Gastrocnemius medialis (tissue), 4 donors: ENCODE results near the gene BRPF1. TPM values are rescaled to one million over a fixed set of nuclear protein-coding genes. Genes with fewer than 3 reads are reported as not detected.
A peak's percentile ranks its signal among the peaks of the same experiment; 100 is the strongest.

Experiments
- ATAC-seq, 2 donors: fragments of 150-250 bp; one replicate each; pipeline ENCODE4 v1.9.1; 2016
- DNase-seq, 2 donors: peaks; one replicate each; pipeline ENCODE4 v3.0.0-alpha.2; 2019
- H3K27ac ChIP-seq, 4 donors: fragments of 200-600 bp; sonication (generic); 1 replicate in 1 of 4; 2 replicates in 3 of 4; pipeline ENCODE4 v1.5.1; 2016 to 2018; ENCODE audit warnings: mild to moderate bottlenecking in 2 of 4, moderate library complexity in 1 of 4
- H3K27me3 ChIP-seq, 3 donors: fragments of 200-600 bp; sonication (generic) in 2 of 3; 1 replicate in 1 of 3; 2 replicates in 2 of 3; pipeline versions ENCODE4 v1.5.1 to v1.6.0; 2016 to 2019; ENCODE audit warnings: mild to moderate bottlenecking in 1 of 3, moderate library complexity in 1 of 3
- H3K36me3 ChIP-seq, 2 donors: fragments of 200-600 bp; sonication (generic) in 1 of 2; one replicate each; pipeline ENCODE4 v1.5.1; 2017 to 2018
- H3K4me1 ChIP-seq, 2 donors: fragments of 200-600 bp; sonication (generic) in 1 of 2; one replicate each; pipeline ENCODE4 v1.5.1; 2016 to 2017; ENCODE audit warnings: mild to moderate bottlenecking in 2 of 2
- H3K4me3 ChIP-seq, 4 donors: fragments of 200-600 bp; sonication (generic) in 3 of 4; 1 replicate in 1 of 4; 2 replicates in 3 of 4; pipeline ENCODE4 v1.5.1; 2016 to 2019; ENCODE audit warnings: mild to moderate bottlenecking in 2 of 4
- H3K9me3 ChIP-seq, 3 donors: fragments of 200-600 bp; sonication (generic) in 2 of 3; 1 replicate in 1 of 3; 2 replicates in 2 of 3; pipeline ENCODE4 v1.5.1; 2016 to 2019
- POLR2A ChIP-seq, 2 donors: fragments of 450-650 bp; IDR thresholded peaks; one replicate each; pipeline ENCODE4 v1.6.1; 2017; ENCODE audit warnings: antibody characterized with exemption in 2 of 2, mild to moderate bottlenecking in 2 of 2, moderate library complexity in 2 of 2
- in situ Hi-C, 4 donors: fragments of 200-750 bp; cut with MboI; loops; one replicate each; pipeline versions ENCODE4 v1.15.0 to v1.8.0; 2017; ENCODE audit warnings: low sequenced_read_pairs in 4 of 4
- intact Hi-C: fragments of 100-400 bp; cut with DNase I; formaldehyde crosslinking; loops from one replicate; pipeline ENCODE4 v1.15.1; 2023; ENCODE audit warnings: low total_unique reads
- total RNA-seq, 4 donors: library from RNA; depleted of rRNA; stranded (reverse); fragments of >200 nt; gene quantifications; one replicate each; pipeline versions ENCODE4 v1.1.0 to v1.2.3, GENCODE V29; 2016
- TF ChIP-seq, protein P1 (sequence below), 5 experiments: fragments of 450-650 bp in 3 of 5; fragments of 200-600 bp in 2 of 5; sonication (generic) in 2 of 5; IDR thresholded peaks in 4 of 5; conservative IDR thresholded peaks in 1 of 5; 1 replicate in 4 of 5; 2 replicates in 1 of 5; pipeline ENCODE4 v1.5.1; 2016 to 2019; ENCODE audit warnings: antibody characterized with exemption in 5 of 5, mild to moderate bottlenecking in 3 of 5, moderate library complexity in 3 of 5

Gene BRPF1
- total RNA-seq, 4 donors from 2014 or later, result 12.0 to 19.5 (median 14.7) TPM

DNA sequence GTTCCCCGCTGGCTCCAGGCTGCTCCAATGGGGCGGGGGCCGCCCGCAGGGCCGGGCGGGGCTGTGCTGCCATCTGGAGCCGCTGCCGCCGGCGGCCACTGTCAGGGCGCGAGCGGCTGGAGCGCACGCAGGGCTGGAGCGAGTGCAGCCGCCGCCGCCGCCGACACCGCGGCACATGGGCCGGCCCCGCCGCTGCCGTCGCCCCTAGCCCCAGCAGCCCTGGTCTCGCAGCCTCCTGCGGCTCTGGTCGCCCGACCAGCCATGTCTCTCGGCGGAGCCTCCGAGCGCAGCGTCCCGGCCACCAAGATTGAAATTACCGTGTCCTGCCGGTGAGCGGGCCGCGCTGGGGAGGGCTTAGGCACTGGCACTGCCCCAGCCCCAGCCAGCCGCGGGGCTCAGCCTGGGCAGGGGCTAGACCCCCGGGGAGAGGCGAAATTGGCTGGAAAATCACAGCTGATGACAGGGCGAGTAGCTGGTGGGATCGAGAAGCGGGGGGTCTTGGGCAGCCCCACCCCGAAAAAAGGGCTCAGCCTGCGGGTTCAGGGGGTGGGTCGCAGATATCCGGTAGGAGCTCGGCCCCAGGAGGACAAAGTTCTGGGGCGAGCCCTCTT, 27.7 kb upstream of the BRPF1 start, which contains the start of gene CPNE9:
Gene CPNE9 (plus strand): TSS at position 98 of the 611 bp plus-strand sequence. CDS start 164 bp downstream, at position 262.
- in situ Hi-C loops, result no loop called here
- Histone ChIP-seq H3K9me3 (no peaks in the 10 kb centered on the region), H3K4me1 (peaks cover 8 to 11% of the 10 kb centered on the region in 2 donors), H3K36me3 (peaks cover 0 to 26% of the 10 kb centered on the region in 2 donors), H3K27ac (no peak within 1 kb of the TSS), H3K4me3 (peak within 1 kb of the TSS; percentile 10 to 47 (median 26)), H3K27me3 (peaks cover 8 to 15% (median 14%) of the 10 kb centered on the region in 3 donors)
- intact Hi-C loops, result no loop called here
- TF ChIP-seq POLR2A (IDR thresholded peaks at IDR 0.05), result no peak
- TF ChIP-seq, protein P1, sequence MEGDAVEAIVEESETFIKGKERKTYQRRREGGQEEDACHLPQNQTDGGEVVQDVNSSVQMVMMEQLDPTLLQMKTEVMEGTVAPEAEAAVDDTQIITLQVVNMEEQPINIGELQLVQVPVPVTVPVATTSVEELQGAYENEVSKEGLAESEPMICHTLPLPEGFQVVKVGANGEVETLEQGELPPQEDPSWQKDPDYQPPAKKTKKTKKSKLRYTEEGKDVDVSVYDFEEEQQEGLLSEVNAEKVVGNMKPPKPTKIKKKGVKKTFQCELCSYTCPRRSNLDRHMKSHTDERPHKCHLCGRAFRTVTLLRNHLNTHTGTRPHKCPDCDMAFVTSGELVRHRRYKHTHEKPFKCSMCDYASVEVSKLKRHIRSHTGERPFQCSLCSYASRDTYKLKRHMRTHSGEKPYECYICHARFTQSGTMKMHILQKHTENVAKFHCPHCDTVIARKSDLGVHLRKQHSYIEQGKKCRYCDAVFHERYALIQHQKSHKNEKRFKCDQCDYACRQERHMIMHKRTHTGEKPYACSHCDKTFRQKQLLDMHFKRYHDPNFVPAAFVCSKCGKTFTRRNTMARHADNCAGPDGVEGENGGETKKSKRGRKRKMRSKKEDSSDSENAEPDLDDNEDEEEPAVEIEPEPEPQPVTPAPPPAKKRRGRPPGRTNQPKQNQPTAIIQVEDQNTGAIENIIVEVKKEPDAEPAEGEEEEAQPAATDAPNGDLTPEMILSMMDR (IDR thresholded peaks at IDR 0.05 in 4 of 5, conservative IDR thresholded peaks at IDR 0.05 in 1 of 5), result no peak
- ATAC-seq (no peak), DNase-seq (no peak)

- peak in 1 of 2 donors; percentile 22 for ATAC-seq
- Histone ChIP-seq H3K4me3 (peak overlapping the region; percentile 10 to 47 (median 26)), H3K27ac (no peak overlapping the region), H3K27me3 (peaks cover 8 to 15% (median 14%) of the 10 kb centered on the region in 3 donors), H3K9me3 (no peaks in the 10 kb centered on the region), H3K36me3 (peaks cover 0 to 20% of the 10 kb centered on the region in 2 donors), H3K4me1 (peaks cover 8 to 11% of the 10 kb centered on the region in 2 donors)
- no peak for DNase-seq
- intact Hi-C loops, result no loop called here
- TF ChIP-seq, protein P1 (IDR thresholded peaks at IDR 0.05 in 4 of 5, conservative IDR thresholded peaks at IDR 0.05 in 1 of 5), result no peak
- no peak for TF ChIP-seq POLR2A (IDR thresholded peaks at IDR 0.05)
- in situ Hi-C loops, result no loop called here
These were observed 26.9 kb upstream of the BRPF1 start for GRCh38 chr3:9704347-9705322.

GRCh38 chr3:9710174-9710739, 21.3 kb upstream of the BRPF1 start:
- peaks cover 0 to 4% (median 0%) of the 10 kb centered on the region in 3 donors for H3K27me3 ChIP-seq
- ATAC-seq (no peak), DNase-seq (no peak)
- no peak overlapping the region for H3K27ac ChIP-seq
- intact Hi-C loops, result no loop called here
- in situ Hi-C loops, result no loop called here
- TF ChIP-seq, protein P1 (IDR thresholded peaks at IDR 0.05 in 4 of 5, conservative IDR thresholded peaks at IDR 0.05 in 1 of 5), result no peak
- TF ChIP-seq POLR2A (IDR thresholded peaks at IDR 0.05), result no peak
- no peaks in the 10 kb centered on the region for H3K9me3 ChIP-seq
- no peaks in the 10 kb centered on the region for H3K36me3 ChIP-seq
- no peak overlapping the region for H3K4me3 ChIP-seq
- H3K4me1 ChIP-seq, result no peaks in the 10 kb centered on the region

- no peak for DNase-seq
- in situ Hi-C loops, result no loop called here
- TF ChIP-seq POLR2A (IDR thresholded peaks at IDR 0.05), result no peak
- TF ChIP-seq, protein P1 (IDR thresholded peaks at IDR 0.05 in 4 of 5, conservative IDR thresholded peaks at IDR 0.05 in 1 of 5), result no peak
- no peaks in the 10 kb centered on the region for H3K27me3 ChIP-seq
- no peak for ATAC-seq
- no peaks in the 10 kb centered on the region for H3K9me3 ChIP-seq
- no peak overlapping the region for H3K27ac ChIP-seq
- no peak overlapping the region for H3K4me3 ChIP-seq
- H3K4me1 ChIP-seq, result no peaks in the 10 kb centered on the region
- no peaks in the 10 kb centered on the region for H3K36me3 ChIP-seq
- intact Hi-C loops, result no loop called here
These were observed 19.1 kb upstream of the BRPF1 start for GRCh38 chr3:9712415-9712814.
